Activated gamma-delta T cell treated with Interleukin-2 at 50 U/mL for 16 hours (primary cell): ENCODE measurements around the gene EFR3B.

Source experiments
- DNase-seq: peaks from one replicate; pipeline ENCODE4 v3.0.0-alpha.2; 2020

Gene EFR3B

GRCh38 chr2:25197336-25198208 is 155.7 kb downstream of the EFR3B start:
- DNase-seq = no peak

GRCh38 chr2:25198209-25198525 is 156.3 kb downstream of the EFR3B start:
- DNase-seq = no peak

- no peak for DNase-seq
Observed at GRCh38 chr2:25198576-25198975, 156.7 kb downstream of the EFR3B start.

GRCh38 chr2:25201265-25201664 is 159.4 kb downstream of the EFR3B start:
- no peak for DNase-seq

GRCh38 chr2:25201794-25202193 is 159.9 kb downstream of the EFR3B start:
- no peak for DNase-seq

GRCh38 chr2:25202275-25202674 is 160.4 kb downstream of the EFR3B start:
- DNase-seq = no peak

GRCh38 chr2:25204190-25204838 is 162.4 kb downstream of the EFR3B start:
- DNase-seq = no peak

- DNase-seq = no peak
Observed at GRCh38 chr2:25207078-25207545, 165.2 kb downstream of the EFR3B start.
